Caco-2 (cell line): ENCODE results near the gene SURF4. TPM values are rescaled to one million over a fixed set of nuclear protein-coding genes. Genes with fewer than 3 reads are reported as not detected.

Source experiments
- BruUV-seq: library from RNA; stranded (reverse); fragments of 400-500 nt; replicated peaks from 2 replicates; lab custom pipeline; 2021; lab: Mats Ljungman, UMichigan
- CTCF ChIA-PET: fragments of 300-600 bp; sonication (Branson Sonifier 250); formaldehyde crosslinking; loops from one replicate; lab custom pipeline; 2022; ENCODE audit warnings: antibody characterized with exemption; lab: Charles Lee
- POLR2A ChIA-PET: fragments of 300-600 bp; sonication (Branson Sonifier 250); formaldehyde crosslinking; loops from one replicate; lab custom pipeline; 2022; ENCODE audit warnings: antibody characterized with exemption; lab: Charles Lee
- DNase-seq, 2 experiments: peaks; one replicate each; pipeline versions ENCODE4 v3.0.0 to v3.0.0-alpha.2; 2020 to 2022
- H3K27me3 ChIP-seq: replicated peaks from 2 replicates; pipeline ENCODE4 v1.6.0; 2011; ENCODE audit warnings: low read length; ENCODE audit not compliant: control insufficient read depth, insufficient read depth
- H3K36me3 ChIP-seq: 2 replicates; pipeline ENCODE4 v1.5.1; 2011; ENCODE audit warnings: low read length; ENCODE audit not compliant: control insufficient read depth, insufficient read depth
- H3K4me1 ChIP-seq: fragments of 250-450 bp; sonication (Bioruptor Pico); 2 replicates; pipeline ENCODE4 v1.5.1; 2020; ENCODE audit warnings: mild to moderate bottlenecking
- H3K4me3 ChIP-seq: 2 replicates; pipeline ENCODE4 v1.5.1; 2011; ENCODE audit warnings: low read depth, mild to moderate bottlenecking, control low read depth, low read length
- H3K9me3 ChIP-seq: fragments of 250-450 bp; sonication (Bioruptor Pico); 2 replicates; pipeline ENCODE4 v1.5.1; 2020; ENCODE audit warnings: mild to moderate bottlenecking, moderate library complexity
- H3K27ac Mint-ChIP-seq: one replicate; pipeline ENCODE4 v1.8.0; 2022; ENCODE audit warnings: mixed read lengths; ENCODE audit not compliant: unreplicated experiment
- H3K27me3 Mint-ChIP-seq: one replicate; pipeline ENCODE4 v1.8.0; 2022; ENCODE audit warnings: mixed read lengths; ENCODE audit not compliant: insufficient read depth, unreplicated experiment
- H3K36me3 Mint-ChIP-seq: one replicate; pipeline ENCODE4 v1.8.0; 2022; ENCODE audit warnings: mild to moderate bottlenecking, mixed read lengths; ENCODE audit not compliant: insufficient read depth, unreplicated experiment
- H3K4me1 Mint-ChIP-seq: one replicate; pipeline ENCODE4 v1.8.0; 2022; ENCODE audit warnings: low read depth, mixed read lengths; ENCODE audit not compliant: unreplicated experiment
- H3K4me3 Mint-ChIP-seq: one replicate; pipeline ENCODE4 v1.8.0; 2022; ENCODE audit warnings: mild to moderate bottlenecking, moderate library complexity, mixed read lengths; ENCODE audit not compliant: unreplicated experiment
- H3K9me3 Mint-ChIP-seq: one replicate; pipeline ENCODE4 v1.8.0; 2022; ENCODE audit warnings: mixed read lengths; ENCODE audit not compliant: unreplicated experiment
- intact Hi-C: fragments of 100-400 bp; cut with micrococcal nuclease; formaldehyde crosslinking; loops from one replicate; pipeline ENCODE4 v1.10.0; 2022; ENCODE audit not compliant: unreplicated experiment
- total RNA-seq: library from RNA; stranded (reverse); gene quantifications from 2 replicates; pipeline ENCODE4 v1.2.3, GENCODE V29; 2022
- TF ChIP-seq, protein P1 (sequence below), 2 experiments: fragments of 200-600 bp in 1 of 2; IDR thresholded peaks; 1 replicate in 1 of 2; 2 replicates in 1 of 2; pipeline versions ENCODE4 v1.5.1 to v1.8.0; 2011 to 2022; ENCODE audit warnings: antibody characterized with exemption in 1 of 2, control low read depth in 1 of 2, inconsistent platforms in 1 of 2, low read depth in 1 of 2, low read length in 1 of 2, mild to moderate bottlenecking in 1 of 2, moderate library complexity in 1 of 2; ENCODE audit not compliant: insufficient read depth in 1 of 2, severe bottlenecking in 1 of 2, unreplicated experiment in 1 of 2

SURF4 gene
- total RNA-seq, 1 experiment from 2014 or later = 239 TPM

DNA sequence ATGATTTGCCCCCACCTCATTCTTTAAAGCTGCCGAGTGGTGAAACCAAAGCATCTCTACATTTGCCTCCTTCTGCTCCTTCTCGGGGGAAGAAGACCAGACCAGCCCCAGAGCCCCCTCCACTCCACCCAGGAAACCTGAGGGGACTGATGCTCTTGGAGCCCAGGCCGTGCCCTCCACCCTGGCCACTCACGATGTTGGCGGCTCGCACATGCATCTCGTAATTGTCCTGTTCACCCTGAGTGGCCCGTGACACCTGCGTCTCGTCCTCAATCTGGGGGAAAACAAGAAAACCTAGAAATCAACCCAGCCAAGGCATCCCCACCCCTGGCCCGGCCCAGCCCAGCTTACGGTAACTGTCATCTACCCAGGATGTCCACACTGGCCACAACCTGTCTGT, 30.9 kb downstream of the SURF4 start:
- H3K9me3 Mint-ChIP-seq = no peaks in the 10 kb centered on the region
- BruUV-seq = no TSS peak

DNA sequence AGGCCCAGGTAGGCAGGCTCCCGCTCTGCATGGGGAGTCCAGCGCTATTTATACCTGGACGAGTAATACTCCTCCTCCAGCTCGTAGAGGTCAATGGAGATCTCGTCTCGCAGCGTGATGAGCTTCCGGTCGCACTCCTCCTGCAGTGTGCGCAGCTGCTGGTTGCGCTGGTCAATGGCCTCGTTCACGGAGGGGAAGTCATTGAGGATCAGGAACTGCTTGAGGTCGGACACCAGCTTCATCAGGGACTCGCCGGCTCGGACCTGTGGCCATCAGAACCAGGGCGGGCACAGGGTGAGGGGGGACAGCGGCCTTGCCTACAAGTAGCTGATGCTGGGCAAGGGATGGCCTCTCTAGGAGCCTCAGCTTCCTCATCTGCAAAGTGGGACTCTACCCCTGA, 31.8 kb downstream of the SURF4 start:
- no peaks in the 10 kb centered on the region for H3K9me3 ChIP-seq
- intact Hi-C loops = no loop called here
- no peaks in the 10 kb centered on the region for H3K9me3 Mint-ChIP-seq
- H3K4me3 ChIP-seq = no peak overlapping the region
- H3K4me1 ChIP-seq = peaks cover 5% of the 10 kb centered on the region
- CTCF ChIA-PET = no interaction called here
- H3K27me3 Mint-ChIP-seq = no peaks in the 10 kb centered on the region
- H3K36me3 Mint-ChIP-seq = peaks cover 60% of the 10 kb centered on the region
- TF ChIP-seq, protein P1, sequence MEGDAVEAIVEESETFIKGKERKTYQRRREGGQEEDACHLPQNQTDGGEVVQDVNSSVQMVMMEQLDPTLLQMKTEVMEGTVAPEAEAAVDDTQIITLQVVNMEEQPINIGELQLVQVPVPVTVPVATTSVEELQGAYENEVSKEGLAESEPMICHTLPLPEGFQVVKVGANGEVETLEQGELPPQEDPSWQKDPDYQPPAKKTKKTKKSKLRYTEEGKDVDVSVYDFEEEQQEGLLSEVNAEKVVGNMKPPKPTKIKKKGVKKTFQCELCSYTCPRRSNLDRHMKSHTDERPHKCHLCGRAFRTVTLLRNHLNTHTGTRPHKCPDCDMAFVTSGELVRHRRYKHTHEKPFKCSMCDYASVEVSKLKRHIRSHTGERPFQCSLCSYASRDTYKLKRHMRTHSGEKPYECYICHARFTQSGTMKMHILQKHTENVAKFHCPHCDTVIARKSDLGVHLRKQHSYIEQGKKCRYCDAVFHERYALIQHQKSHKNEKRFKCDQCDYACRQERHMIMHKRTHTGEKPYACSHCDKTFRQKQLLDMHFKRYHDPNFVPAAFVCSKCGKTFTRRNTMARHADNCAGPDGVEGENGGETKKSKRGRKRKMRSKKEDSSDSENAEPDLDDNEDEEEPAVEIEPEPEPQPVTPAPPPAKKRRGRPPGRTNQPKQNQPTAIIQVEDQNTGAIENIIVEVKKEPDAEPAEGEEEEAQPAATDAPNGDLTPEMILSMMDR (IDR thresholded peaks at IDR 0.05; ENCODE audit: insufficient read depth in 1 of 2, low read depth in 1 of 2, low read length in 1 of 2, severe bottlenecking in 1 of 2, unreplicated experiment in 1 of 2) = no peak
- peaks cover 13% of the 10 kb centered on the region for H3K4me1 Mint-ChIP-seq
- peaks cover 5% of the 10 kb centered on the region for H3K36me3 ChIP-seq
- POLR2A ChIA-PET = interaction anchor here (0.6 kb wide), 1 partner anchor 439 kb away, joined by 3 read pairs; no protein-coding TSS in a partner anchor
- H3K4me3 Mint-ChIP-seq = no peak overlapping the region
- no peak overlapping the region for H3K27ac Mint-ChIP-seq
- H3K27me3 ChIP-seq = no peaks in the 10 kb centered on the region
- no peak for DNase-seq
- BruUV-seq = no TSS peak

More for the DNA sequence above, 30.9 kb downstream of the SURF4 start:
- no peak overlapping the region for H3K4me3 Mint-ChIP-seq
- peaks cover 10% of the 10 kb centered on the region for H3K4me1 ChIP-seq
- no peak overlapping the region for H3K4me3 ChIP-seq
- H3K27me3 ChIP-seq = no peaks in the 10 kb centered on the region
- DNase-seq = no peak
- peaks cover 60% of the 10 kb centered on the region for H3K36me3 Mint-ChIP-seq
- no peaks in the 10 kb centered on the region for H3K27me3 Mint-ChIP-seq
- TF ChIP-seq, protein P1 (IDR thresholded peaks at IDR 0.05; ENCODE audit: insufficient read depth in 1 of 2, low read depth in 1 of 2, low read length in 1 of 2, severe bottlenecking in 1 of 2, unreplicated experiment in 1 of 2) = no peak
- peaks cover 9% of the 10 kb centered on the region for H3K36me3 ChIP-seq
- H3K4me1 Mint-ChIP-seq = peaks cover 13% of the 10 kb centered on the region
- no peaks in the 10 kb centered on the region for H3K9me3 ChIP-seq
- CTCF ChIA-PET = no interaction called here
- H3K27ac Mint-ChIP-seq = no peak overlapping the region
- POLR2A ChIA-PET = interaction anchor here (0.6 kb wide), 1 partner anchor 171 kb away, joined by 3 read pairs; no protein-coding TSS in a partner anchor
- intact Hi-C loops = no loop called here

DNA sequence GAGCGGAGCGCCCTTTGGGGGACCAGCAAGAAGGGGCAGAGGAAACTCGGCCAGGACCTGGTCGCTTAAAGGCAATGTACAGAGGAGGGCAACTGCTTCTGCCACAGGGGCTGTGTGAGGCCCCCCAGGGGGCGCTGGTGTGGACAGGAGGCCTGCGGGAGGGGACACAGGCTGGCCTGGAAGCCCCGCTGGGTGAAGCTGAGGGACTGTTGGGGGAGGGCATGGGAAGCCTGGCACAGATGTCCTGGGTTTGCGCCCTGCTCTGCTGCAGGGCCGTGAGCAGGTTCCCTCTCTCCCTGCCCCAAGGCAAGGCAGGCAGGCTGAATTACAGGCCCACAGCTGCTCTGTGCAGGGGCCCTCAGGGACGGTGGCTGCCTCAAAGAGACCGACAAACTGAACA, 33.3 kb downstream of the SURF4 start:
- intact Hi-C loops = no loop called here
- TF ChIP-seq, protein P1 (IDR thresholded peaks at IDR 0.05; ENCODE audit: insufficient read depth in 1 of 2, low read depth in 1 of 2, low read length in 1 of 2, severe bottlenecking in 1 of 2, unreplicated experiment in 1 of 2) = peak in 1 of 2 experiments; percentile 13
- peak in 1 of 2 experiments; percentile 51 for DNase-seq
- Histone ChIP-seq H3K4me3 (no peak overlapping the region), H3K4me1 (peaks cover 5% of the 10 kb centered on the region), H3K9me3 (no peaks in the 10 kb centered on the region), H3K27me3 (no peaks in the 10 kb centered on the region), H3K36me3 (peaks cover 4% of the 10 kb centered on the region)
- H3K27me3 Mint-ChIP-seq = no peaks in the 10 kb centered on the region
- POLR2A ChIA-PET = no interaction called here
- H3K4me1 Mint-ChIP-seq = peaks cover 13% of the 10 kb centered on the region
- H3K27ac Mint-ChIP-seq = no peak overlapping the region
- peaks cover 52% of the 10 kb centered on the region for H3K36me3 Mint-ChIP-seq
- no peak overlapping the region for H3K4me3 Mint-ChIP-seq
- CTCF ChIA-PET = interaction anchor here (1.1 to 1.4 kb wide), 2 partner anchors 144 to 154 kb away, joined by 5 read pairs; no protein-coding TSS in a partner anchor
- no peaks in the 10 kb centered on the region for H3K9me3 Mint-ChIP-seq
- no TSS peak for BruUV-seq
